GM10266 (cell line): ENCODE data around the gene TAGAP.

Experiments used
- DNase-seq: peaks from one replicate; pipeline ENCODE4 v3.0.0; 2012; ENCODE audit errors: extremely low spot score
- CTCF ChIP-seq: IDR thresholded peaks from 2 replicates; pipeline ENCODE4 v1.5.1; 2012; ENCODE audit warnings: mild to moderate bottlenecking, low read depth; ENCODE audit not compliant: control insufficient read depth, insufficient read depth; ENCODE audit errors: missing control alignments

Gene TAGAP

GRCh38 chr6:159059141-159059540 is 14.3 kb upstream of the TAGAP start:
- TF ChIP-seq CTCF: no peak
- no peak for DNase-seq

GRCh38 chr6:159056899-159057298 is 12.1 kb upstream of the TAGAP start:
- no peak for TF ChIP-seq CTCF
- DNase-seq: no peak

GRCh38 chr6:159056432-159056831 is 11.6 kb upstream of the TAGAP start:
- TF ChIP-seq CTCF: no peak
- no peak for DNase-seq

GRCh38 chr6:159056003-159056402 is 11.2 kb upstream of the TAGAP start:
- TF ChIP-seq CTCF: no peak
- no peak for DNase-seq

GRCh38 chr6:159053781-159054398 is 9.1 kb upstream of the TAGAP start:
- no peak for TF ChIP-seq CTCF
- no peak for DNase-seq

GRCh38 chr6:159052720-159053119 is 7.9 kb upstream of the TAGAP start:
- no peak for TF ChIP-seq CTCF
- DNase-seq: no peak

- DNase-seq: no peak
- no peak for TF ChIP-seq CTCF
Observed at GRCh38 chr6:159047891-159048685, 3.3 kb upstream of the TAGAP start.
